HG02571 (cell line): ENCODE data around the gene HPN.
"Not testable (repeated sequence)": the region's sequence is repeated elsewhere in the genome, so short reads cannot be mapped to it uniquely, and the experiment has no call there.

Experiments used
- ATAC-seq: cut with Tn5 transposase; IDR thresholded peaks from one replicate; pipeline ENCODE4 v1.9.1; 2021; ENCODE audit warnings: mild to moderate bottlenecking, moderate library complexity; ENCODE audit not compliant: unreplicated experiment

Gene HPN

DNA sequence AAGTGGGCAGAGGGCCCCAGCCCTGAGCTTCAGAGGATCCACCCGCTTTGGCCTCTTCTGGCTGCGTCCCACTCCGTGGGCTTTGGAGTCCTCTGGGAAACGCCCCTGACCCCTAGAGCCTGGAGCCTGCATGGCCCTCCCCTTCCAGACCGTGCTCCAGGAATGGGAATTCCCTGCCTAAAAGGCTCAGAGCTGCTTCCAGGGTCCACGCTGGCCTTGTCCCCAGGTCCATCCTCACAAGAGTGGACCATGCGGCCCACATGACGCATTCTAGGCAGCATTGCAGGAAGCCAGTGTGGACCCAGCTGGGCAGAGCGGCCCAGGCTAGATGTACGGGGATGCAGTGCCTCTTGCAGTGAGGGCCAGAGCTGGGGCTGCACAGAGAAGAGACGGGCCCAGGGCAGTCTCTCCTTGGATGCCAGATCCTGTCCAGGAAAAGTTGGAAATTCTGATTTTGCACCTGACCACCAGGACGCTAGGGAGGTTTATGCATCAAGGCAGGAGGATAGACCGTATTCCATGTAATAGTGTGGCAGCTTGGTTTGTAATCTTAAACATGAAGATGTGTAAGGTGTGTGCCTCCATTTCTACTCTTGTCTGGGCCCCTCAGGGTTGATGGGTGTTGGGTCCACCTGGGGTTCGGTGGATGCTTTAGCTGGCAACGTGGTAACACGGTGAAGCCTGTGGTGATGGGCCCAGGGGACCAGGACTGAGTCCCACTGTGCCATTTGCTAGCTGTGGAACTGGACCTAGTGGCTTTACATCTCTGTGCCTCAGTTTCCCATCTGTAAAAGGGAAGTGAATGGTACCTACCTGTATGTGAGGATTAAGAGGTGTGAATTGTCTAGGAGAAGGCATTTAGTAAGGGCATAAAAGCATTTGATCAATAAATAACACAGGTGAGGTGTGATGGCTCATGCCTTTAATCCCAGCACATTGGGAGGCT, 59.3 kb downstream of the HPN start:
- no peak for ATAC-seq

DNA sequence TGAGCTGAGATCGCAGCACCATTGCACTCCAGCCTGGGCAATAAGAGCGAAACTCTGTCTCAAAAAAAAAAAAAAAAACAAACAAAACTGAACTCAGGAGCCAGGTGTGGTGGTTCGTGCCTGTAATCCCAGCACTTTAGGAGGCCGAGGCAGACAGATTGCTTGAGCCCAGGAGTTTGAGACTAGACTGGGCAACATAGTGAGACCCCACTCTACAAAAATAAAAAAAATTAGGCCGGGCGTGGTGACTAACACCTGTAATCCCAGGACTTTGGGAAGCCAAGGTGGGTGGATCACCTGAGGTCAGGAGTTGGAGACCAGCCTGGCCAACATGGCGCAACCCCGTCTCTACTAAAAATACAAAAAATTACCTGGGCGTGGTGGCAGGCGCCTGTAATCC, 60.4 kb downstream of the HPN start:
- ATAC-seq: not testable (repeated sequence)

DNA sequence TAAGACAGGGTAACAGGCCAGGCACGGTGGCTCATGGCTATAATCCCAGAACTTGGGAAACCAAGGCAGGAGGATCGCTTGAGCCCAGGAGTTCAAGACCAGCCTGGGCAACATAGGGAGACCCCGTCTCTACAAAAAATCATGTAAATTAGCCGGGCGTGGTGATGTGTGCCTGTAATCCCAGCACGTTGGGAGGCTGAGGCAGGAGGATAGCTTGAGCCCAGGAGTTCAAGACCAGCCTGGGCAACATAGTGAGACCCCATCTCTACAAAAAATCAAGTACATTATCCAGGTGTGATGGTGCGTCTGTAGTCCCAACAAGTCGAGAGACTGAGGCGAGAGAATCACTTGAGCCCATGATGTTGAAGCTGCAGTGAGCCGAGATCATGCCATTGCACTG, 62.1 kb downstream of the HPN start:
- not testable (repeated sequence) for ATAC-seq

DNA sequence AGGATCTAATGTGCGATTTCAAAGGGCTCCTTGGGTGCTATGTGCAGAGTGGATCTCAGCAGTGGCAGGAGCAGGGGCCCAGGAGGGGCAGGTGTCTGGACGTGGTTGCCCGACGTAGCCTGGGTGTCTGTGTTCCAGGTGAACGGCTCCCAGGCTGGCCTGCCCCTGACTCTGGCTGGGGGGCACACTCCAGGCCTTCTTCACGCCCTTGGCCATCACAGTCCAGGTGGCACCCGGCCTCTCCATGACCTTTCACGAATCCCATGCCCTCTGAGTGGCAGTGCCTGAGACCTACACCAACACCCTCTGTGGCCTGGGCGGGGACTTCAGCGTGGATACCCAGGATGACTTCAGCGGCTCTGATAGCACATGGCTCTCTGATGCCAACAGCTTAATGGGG, 62.8 kb downstream of the HPN start:
- ATAC-seq: no peak

DNA sequence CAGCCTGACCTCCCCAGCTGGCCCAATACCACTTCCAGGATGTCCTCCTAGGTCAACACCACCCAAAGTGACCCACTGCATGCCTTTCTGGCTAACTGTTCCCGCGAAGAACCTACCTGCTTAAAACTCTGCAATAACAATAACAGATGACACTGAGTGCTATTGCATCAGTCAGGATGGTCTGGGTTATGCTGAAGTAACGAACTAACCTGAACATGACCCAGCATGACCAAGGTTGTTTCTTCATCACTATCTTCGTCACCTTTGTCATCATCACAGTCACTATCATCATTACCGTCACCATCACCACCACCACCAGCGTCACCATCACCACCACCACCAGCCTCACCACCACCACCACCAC, 63.5 kb downstream of the HPN start:
- ATAC-seq: no peak

DNA sequence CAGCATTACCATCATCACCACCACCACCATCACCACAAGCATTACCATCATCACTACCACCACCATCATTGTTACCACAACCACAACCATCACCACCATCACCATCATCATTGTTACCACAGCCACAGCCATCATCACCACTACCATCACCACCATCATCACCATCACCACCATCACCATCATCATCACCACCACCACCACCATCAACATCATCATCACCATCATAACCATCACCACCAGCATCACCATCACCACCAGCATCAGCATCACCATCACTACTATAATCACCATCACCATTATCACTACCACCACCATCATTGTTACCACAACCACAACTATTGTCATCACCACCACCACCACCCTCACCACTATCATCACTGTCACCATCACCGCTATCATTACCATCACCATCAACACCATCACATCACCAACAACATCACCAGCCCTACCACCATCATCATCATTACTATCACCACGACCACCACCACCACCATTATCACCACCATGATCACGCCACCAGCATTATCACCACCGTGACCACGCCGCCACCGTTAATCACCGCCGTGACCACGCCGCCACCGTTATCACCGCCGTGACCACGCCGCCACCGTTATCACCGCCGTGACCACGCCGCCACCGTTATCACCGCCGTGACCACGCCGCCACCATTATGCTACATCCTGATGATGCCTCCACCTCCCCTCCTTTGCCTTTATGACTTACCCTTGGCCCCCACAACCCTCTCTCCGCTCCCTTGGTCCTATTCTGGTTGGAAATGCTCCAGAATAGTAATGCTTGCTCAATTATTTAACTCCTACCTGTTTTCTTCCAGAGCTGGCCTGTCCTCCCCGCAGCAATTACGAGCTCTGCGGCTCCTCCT, 64.1 kb downstream of the HPN start:
- ATAC-seq: no peak

DNA sequence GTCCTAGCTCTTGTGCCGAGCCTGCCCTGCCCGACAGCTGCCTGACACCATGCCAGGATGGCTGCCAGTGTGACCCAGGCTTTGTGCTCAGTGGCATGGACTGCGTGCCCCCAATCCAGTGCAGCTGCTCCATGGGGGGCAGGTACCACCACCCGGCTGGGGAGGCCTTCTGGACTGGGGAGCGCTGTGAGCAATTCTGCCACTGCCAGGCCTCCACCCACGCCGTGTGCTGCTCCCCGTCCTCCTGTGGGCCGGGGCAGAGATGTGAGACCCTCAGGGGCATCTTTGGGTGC, 64.7 kb downstream of the HPN start:
- no peak for ATAC-seq

DNA sequence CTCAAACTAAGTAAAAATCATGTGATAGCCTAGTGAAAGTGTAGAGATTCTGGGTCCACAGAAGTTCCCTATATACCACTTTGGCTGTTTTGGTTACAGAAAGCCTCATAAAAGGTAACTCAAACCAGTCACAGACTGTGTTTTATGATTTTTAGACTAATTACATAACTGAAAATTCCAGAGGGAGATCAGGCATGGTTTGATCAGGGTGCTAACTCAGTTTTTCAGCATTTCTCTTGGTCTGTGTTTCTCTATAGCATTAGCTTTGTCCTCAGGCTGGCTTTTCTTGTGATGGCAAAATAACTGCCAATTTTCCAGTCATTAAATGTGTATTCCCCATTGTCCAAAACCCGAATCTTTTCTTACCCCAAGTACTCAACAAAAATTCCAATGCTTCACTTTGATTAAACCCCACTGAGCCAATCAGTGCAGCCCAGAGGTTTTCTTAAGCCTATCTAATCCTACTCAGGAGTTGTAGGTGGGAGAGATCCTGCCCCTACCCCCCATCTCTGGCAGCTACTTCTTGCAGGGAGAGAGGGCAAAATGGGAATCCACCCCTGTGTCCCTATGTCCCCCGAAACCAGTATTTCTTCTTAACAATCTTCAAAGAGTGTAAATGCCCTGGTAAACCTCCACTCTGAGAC, 65.5 kb downstream of the HPN start:
- ATAC-seq: no peak

DNA sequence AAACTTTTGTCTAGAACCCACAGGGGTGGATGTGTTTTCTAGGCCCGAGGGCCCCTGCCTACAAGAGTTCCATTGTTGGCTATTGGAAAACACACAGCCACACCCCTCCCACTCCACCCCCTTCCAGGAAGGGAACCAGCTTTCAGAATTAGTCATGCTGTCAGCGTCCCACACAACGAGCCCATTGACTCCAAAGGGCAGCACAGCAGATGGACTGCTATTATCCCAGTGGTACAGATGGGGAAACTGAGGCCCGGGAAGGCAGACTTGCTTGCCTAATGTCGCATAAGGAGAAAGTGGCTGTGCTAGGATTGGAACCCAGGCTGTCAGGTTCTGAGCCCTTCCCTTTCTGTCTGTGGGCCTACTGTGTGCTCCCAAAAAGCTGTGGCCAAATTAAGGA, 66.0 kb downstream of the HPN start:
- no peak for ATAC-seq

DNA sequence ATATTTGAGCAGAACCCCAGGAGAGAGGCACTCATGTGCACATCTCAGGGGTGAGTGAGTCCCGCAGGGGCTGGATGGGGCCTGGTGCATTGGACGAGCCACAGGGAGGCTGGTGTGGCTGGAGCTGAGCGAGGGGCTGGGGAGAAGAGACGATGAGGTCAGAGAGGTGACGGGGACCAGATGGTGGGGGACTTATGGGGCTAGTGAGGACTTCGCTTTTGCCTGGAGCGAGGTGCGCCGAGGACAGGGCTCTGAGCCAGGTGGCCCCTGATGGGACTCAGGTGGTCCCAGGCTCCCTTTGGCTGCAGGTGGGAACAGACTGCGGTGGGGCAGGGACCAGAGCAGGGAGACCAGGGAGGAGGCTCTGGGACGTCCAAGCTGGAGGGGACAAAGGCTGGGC, 67.2 kb downstream of the HPN start:
- no peak for ATAC-seq

DNA sequence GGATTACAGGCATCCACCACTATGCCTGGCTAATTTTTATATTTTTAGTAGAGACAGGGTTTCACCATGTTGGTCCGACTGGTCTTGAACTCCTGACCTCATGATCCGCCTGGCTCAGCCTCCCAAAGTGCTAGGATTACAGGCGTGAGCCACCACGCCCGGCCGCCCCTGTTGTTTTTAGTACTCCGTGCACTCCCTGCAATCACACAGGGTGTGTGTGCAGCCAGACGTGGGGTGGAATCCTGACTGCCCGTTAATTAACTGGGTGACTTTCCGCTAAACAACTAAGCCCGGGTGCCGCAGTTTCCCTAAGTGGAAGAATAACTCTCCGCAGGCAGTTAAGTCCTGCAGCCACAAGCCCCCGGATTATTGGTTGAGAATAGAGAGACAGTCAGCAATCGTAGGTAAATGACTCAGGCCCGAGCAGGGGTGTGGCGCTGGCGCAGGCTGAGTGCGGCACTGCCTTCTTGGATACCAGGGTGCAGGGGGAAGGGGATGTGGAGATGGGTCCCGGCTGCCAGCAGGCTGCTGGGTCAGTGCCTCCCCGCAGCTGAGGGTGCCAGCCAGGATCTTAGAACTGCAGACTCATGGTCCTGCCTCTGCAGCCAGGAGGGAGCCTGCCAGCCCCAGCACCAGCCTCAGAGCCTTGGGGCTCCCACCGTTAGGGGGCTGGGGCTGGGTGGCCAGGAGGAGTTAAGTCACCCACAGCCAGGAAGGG, 68.0 kb downstream of the HPN start:
- ATAC-seq: no peak

DNA sequence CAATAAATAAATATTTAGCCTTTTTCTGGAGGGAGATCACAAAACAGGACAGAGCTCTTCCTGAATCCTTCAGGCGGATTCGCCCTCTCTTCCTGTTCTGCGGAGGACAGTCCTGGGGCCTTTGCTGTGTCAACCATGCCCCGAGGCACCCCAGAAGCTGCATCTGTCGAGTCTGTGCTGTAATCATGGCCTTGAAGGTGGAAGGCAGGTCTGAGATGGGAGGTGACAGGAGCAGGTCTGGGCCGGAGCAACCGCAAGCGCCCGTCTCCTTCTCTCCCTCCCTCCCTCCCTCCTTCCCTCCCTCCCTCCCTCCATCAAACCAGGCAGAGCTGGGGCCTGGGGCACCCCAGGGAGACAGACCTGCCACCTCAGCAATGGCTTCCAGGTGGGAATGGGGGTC, 69.5 kb downstream of the HPN start:
- no peak for ATAC-seq

DNA sequence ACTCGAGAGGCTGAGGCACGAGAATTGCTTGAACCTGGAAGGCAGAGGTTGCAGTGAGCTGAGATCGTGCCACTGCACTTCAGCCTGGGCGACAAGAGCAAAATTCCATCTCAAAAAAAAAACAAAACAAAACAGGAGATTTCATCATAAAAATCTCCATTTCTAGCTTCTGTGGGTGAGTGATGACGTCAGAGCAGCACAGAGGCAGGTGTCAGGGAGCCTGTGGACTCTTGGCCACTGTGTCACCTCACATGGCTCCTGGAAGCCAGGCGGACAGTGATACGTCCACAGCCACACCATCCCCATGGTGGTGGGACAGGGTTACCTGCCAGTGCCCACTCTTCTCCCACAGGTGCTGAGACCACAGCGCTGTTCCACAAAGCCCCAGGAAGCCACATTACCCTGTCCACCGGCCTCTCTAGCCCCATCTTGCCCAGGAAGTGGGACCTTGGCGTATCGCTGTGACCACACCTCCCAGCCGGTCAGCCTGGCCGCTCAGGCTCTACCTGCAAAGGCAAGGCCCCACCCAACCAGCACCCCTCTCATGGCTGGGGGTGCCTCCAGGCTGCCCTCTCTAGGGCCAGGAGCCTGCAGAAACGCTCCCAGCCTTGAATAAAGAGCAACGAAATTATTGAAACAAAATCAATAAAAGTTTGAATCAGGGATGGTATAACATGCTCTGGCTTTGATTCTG, 71.6 kb downstream of the HPN start:
- no peak for ATAC-seq

DNA sequence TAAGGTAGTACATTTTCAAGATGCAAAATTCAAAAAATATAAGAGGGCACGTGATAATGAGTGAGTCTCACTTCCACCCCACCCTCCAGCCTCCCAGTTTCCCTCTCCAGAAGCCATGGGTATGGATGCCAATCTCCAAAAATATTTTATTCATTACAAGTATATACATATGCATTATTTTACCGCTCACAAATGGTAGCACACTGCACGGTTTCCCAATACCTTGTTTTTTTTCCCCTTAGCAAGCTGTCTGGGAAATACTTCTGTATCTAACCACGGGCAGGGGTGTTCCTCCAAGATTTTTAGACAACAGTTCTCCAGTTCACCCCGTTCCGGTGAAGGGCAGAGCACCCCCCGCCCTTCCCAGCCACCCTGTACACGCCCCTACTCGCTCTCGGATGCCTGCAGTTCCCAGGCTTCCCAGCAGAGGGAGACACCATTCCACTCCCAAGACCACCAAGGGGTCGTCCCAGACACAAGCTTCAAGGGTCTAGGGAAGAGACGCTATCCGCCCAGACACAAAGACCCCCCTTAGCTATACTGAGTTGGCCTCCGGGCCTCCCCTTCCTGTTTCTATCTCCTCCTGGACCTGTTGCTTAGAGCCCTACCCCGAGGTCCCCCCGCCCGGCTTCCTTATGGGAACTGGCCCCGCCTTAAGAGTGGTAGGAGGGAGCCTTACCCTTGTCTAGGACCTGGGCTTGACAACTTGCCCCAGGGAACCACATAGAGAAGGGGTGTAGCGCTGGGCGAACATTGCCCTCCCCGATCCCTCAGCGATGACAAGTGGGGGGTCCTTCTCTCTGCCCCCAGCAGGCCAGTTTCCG, 73.0 kb downstream of the HPN start:
- ATAC-seq: no peak

DNA sequence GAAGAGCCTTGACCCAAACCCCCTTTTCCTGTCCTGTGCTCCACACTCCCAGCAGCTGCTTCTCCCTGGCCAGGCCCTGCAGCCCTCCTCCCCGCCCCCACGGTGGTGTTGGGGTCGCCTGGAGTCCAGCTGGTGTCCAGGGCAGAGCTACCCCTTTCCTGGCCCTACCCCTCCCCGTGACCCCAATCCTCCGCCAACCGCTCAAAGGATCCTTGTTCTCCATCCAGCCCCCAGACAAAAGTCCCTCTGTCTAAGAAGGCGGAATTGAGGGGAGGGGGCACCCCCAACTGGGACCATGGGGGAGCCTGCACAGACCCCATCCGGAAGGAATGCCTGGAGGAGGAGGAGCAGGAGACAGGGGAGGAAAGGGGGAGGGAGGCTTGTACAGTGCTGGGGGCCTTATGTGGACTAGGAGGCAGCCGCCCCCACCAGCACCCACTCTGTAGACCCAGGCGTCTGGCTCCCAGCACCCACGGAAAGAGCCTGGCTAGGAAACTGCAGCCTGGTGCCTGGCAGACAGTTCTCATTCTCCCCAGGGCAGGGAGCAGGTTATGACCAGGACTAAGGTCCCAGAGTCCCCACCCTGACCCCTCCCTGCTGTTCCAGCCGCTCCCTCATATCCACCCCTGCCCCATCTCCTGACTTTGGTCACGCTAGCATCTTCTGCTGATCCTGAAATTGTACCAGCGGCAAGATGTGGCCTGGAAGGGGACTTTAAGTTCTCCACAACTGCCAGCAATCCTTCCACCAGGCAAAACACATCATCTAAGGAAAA, 73.8 kb downstream of the HPN start, which contains the start of gene FXYD3:
Gene FXYD3, plus strand, starts transcription at position 647 of the 775 bp plus-strand sequence. CDS start 3,554 bp downstream, outside the sequence.
- ATAC-seq: no peak
